Upper lobe of right lung (tissue), 1 donor: ENCODE results near the gene ITSN2. TPM values are rescaled to one million over a fixed set of nuclear protein-coding genes. Genes with fewer than 3 reads are reported as not detected.

ENCODE experiments used
- ATAC-seq: fragments of 200-7000 bp; cut with Tn5 transposase; one replicate; pipeline ENCODE4 v1.9.1; 2020; ENCODE audit warnings: mild to moderate bottlenecking, moderate library complexity
- DNase-seq: peaks from one replicate; pipeline ENCODE4 v3.0.0-alpha.2; 2020
- H3K27ac ChIP-seq: fragments of 200-600 bp; one replicate; pipeline ENCODE4 v1.8.0; 2022
- H3K27me3 ChIP-seq: fragments of 200-600 bp; one replicate; pipeline ENCODE4 v1.8.0; 2022; ENCODE audit warnings: mild to moderate bottlenecking
- H3K36me3 ChIP-seq: fragments of 200-600 bp; one replicate; pipeline ENCODE4 v1.8.0; 2022
- H3K4me1 ChIP-seq: fragments of 200-600 bp; one replicate; pipeline ENCODE4 v1.8.0; 2022
- H3K4me3 ChIP-seq: fragments of 200-600 bp; one replicate; pipeline ENCODE4 v1.8.0; 2022; ENCODE audit warnings: mild to moderate bottlenecking
- H3K9me3 ChIP-seq: fragments of 200-600 bp; one replicate; pipeline ENCODE4 v1.8.0; 2022
- CTCF ChIP-seq: fragments of 200-600 bp; IDR thresholded peaks from one replicate; pipeline ENCODE4 v1.8.0; 2022; ENCODE audit warnings: antibody characterized with exemption
- intact Hi-C: fragments of 100-400 bp; cut with DNase I; formaldehyde crosslinking; loops from one replicate; pipeline ENCODE4 v1.11.0; 2022
- total RNA-seq: library from RNA; stranded (reverse); fragmentation: NEBNext Ultra II Directional; extraction: Animal tissue kit (Norgen Biotek cat#: 25700); gene quantifications from one replicate; pipeline ENCODE4 v1.2.1, GENCODE V29; 2021
- donor health status: DM: no; HTN: yes; CAD: no; lungs with severe emphysema.

Gene ITSN2
- total RNA-seq, 1 donor from 2014 or later: 104 TPM

GRCh38 chr2:24261441-24261840 lies 98.9 kb downstream of the ITSN2 start:
- peaks cover 80% of the 10 kb centered on the region for H3K36me3 ChIP-seq
- intact Hi-C loops: no loop called here

GRCh38 chr2:24259316-24259715 lies 101.0 kb downstream of the ITSN2 start:
- no peak for DNase-seq
- intact Hi-C loops: no loop called here
- Histone ChIP-seq H3K36me3 (peaks cover 72% of the 10 kb centered on the region), H3K27ac (no peak overlapping the region), H3K27me3 (no peaks in the 10 kb centered on the region), H3K4me1 (no peaks in the 10 kb centered on the region), H3K9me3 (no peaks in the 10 kb centered on the region), H3K4me3 (no peak overlapping the region)
- no peak for TF ChIP-seq CTCF
- no peak for ATAC-seq

More at GRCh38 chr2:24261441-24261840, 98.9 kb downstream of the ITSN2 start:
- H3K4me3 ChIP-seq: no peak overlapping the region
- ATAC-seq (no peak), DNase-seq (no peak)
- no peaks in the 10 kb centered on the region for H3K27me3 ChIP-seq
- no peaks in the 10 kb centered on the region for H3K9me3 ChIP-seq
- no peak overlapping the region for H3K27ac ChIP-seq
- no peaks in the 10 kb centered on the region for H3K4me1 ChIP-seq
- no peak for TF ChIP-seq CTCF

GRCh38 chr2:24258718-24259117 lies 101.6 kb downstream of the ITSN2 start:
- Histone ChIP-seq H3K4me1 (no peaks in the 10 kb centered on the region), H3K27ac (no peak overlapping the region), H3K27me3 (no peaks in the 10 kb centered on the region), H3K9me3 (no peaks in the 10 kb centered on the region), H3K36me3 (peaks cover 73% of the 10 kb centered on the region), H3K4me3 (no peak overlapping the region)
- TF ChIP-seq CTCF: no peak
- DNase-seq: no peak
- intact Hi-C loops: no loop called here
- ATAC-seq: no peak

GRCh38 chr2:24253303-24253919 lies 106.9 kb downstream of the ITSN2 start:
- intact Hi-C loops: no loop called here
- H3K9me3 ChIP-seq: no peaks in the 10 kb centered on the region
- no peak overlapping the region for H3K4me3 ChIP-seq
- no peak for TF ChIP-seq CTCF
- DNase-seq (no peak), ATAC-seq (no peak)
- H3K4me1 ChIP-seq: no peaks in the 10 kb centered on the region
- peaks cover 84% of the 10 kb centered on the region for H3K36me3 ChIP-seq
- H3K27ac ChIP-seq: no peak overlapping the region
- H3K27me3 ChIP-seq: no peaks in the 10 kb centered on the region

GRCh38 chr2:24247592-24247991 lies 112.7 kb downstream of the ITSN2 start:
- intact Hi-C loops: no loop called here
- TF ChIP-seq CTCF: no peak
- H3K36me3 ChIP-seq: peaks cover 79% of the 10 kb centered on the region

GRCh38 chr2:24247164-24247563 lies 113.2 kb downstream of the ITSN2 start:
- ATAC-seq (no peak), DNase-seq (no peak)
- Histone ChIP-seq H3K27ac (no peak overlapping the region), H3K36me3 (peaks cover 76% of the 10 kb centered on the region), H3K27me3 (no peaks in the 10 kb centered on the region), H3K9me3 (no peaks in the 10 kb centered on the region), H3K4me1 (no peaks in the 10 kb centered on the region), H3K4me3 (no peak overlapping the region)
- intact Hi-C loops: no loop called here
- TF ChIP-seq CTCF: no peak

More at GRCh38 chr2:24247592-24247991, 112.7 kb downstream of the ITSN2 start:
- H3K27ac ChIP-seq: no peak overlapping the region
- H3K4me3 ChIP-seq: no peak overlapping the region
- H3K4me1 ChIP-seq: no peaks in the 10 kb centered on the region
- H3K27me3 ChIP-seq: no peaks in the 10 kb centered on the region
- DNase-seq: no peak
- no peak for ATAC-seq
- no peaks in the 10 kb centered on the region for H3K9me3 ChIP-seq
